Inferior parietal cortex (tissue), 1 donor: ENCODE measurements around the gene CRYGD.
"Not testable (repeated sequence)": the region's sequence is repeated elsewhere in the genome, so short reads cannot be mapped to it uniquely, and the experiment has no call there.

Experiments used
- DNase-seq: peaks from one replicate; pipeline ENCODE4 v3.0.0-alpha.2; 2016; ENCODE audit errors: extremely low spot score

CRYGD gene

GRCh38 chr2:208129744-208130711 lies 5.7 kb upstream of the CRYGD start, which contains the start of gene CRYGC:
Gene CRYGC, minus strand, starts transcription at chr2:208129828. Its CDS starts 36 bp downstream, at chr2:208129792.
- DNase-seq: no peak

- no peak for DNase-seq
These were observed 3.8 kb upstream of the CRYGD start for GRCh38 chr2:208128136-208128535.

GRCh38 chr2:208127090-208127489 lies 2.8 kb upstream of the CRYGD start:
- DNase-seq: no peak

- DNase-seq: no peak
These were observed 927 bp upstream of the CRYGD start for GRCh38 chr2:208125251-208125650.

GRCh38 chr2:208122248-208122647 lies 2.1 kb downstream of the CRYGD start:
- no peak for DNase-seq

- no peak for DNase-seq
These were observed 5.4 kb downstream of the CRYGD start for GRCh38 chr2:208118918-208119317.

GRCh38 chr2:208117390-208117789 lies 6.9 kb downstream of the CRYGD start:
- not testable (repeated sequence) for DNase-seq

- DNase-seq: no peak
These were observed 11.4 kb downstream of the CRYGD start for GRCh38 chr2:208112969-208113368.

- not testable (repeated sequence) for DNase-seq
These were observed 12.0 kb downstream of the CRYGD start for GRCh38 chr2:208112273-208112745.

GRCh38 chr2:208103616-208104015 lies 20.7 kb downstream of the CRYGD start:
- DNase-seq: no peak

GRCh38 chr2:208101716-208102631 lies 22.4 kb downstream of the CRYGD start:
- peak; percentile 54 for DNase-seq

GRCh38 chr2:208099682-208100470 lies 24.4 kb downstream of the CRYGD start:
- DNase-seq: no peak

- DNase-seq: not testable (repeated sequence)
These were observed 25.6 kb downstream of the CRYGD start for GRCh38 chr2:208098701-208099100.

GRCh38 chr2:208098267-208098666 lies 26.1 kb downstream of the CRYGD start:
- DNase-seq: no peak

- no peak for DNase-seq
These were observed 26.5 kb downstream of the CRYGD start for GRCh38 chr2:208097801-208098200.

GRCh38 chr2:208097313-208097712 lies 27.0 kb downstream of the CRYGD start:
- DNase-seq: no peak

GRCh38 chr2:208096080-208096479 lies 28.2 kb downstream of the CRYGD start:
- DNase-seq: no peak

GRCh38 chr2:208093128-208093527 lies 31.2 kb downstream of the CRYGD start:
- no peak for DNase-seq

GRCh38 chr2:208092093-208092832 lies 32.1 kb downstream of the CRYGD start:
- DNase-seq: no peak

GRCh38 chr2:208090420-208090819 lies 33.9 kb downstream of the CRYGD start:
- no peak for DNase-seq

GRCh38 chr2:208086029-208086428 lies 38.3 kb downstream of the CRYGD start:
- no peak for DNase-seq
